Keratinocyte (primary cell): Measurements from ENCODE around the gene NMT1. TPM values are rescaled to one million over a fixed set of nuclear protein-coding genes. Genes with fewer than 3 reads are reported as not detected.

Experiments used
- DNase-seq: peaks from one replicate; pipeline ENCODE4 v3.0.0-alpha.2; 2011; ENCODE audit warnings: low read depth, missing footprints, low spot score
- FAIRE-seq: peaks from 2 replicates; lab custom pipeline; 2011; peaks lifted over from hg19 to GRCh38; lab: Jason Lieb, UNC
- H2AFZ ChIP-seq: 2 replicates; pipeline ENCODE4 v1.6.0; 2012; ENCODE audit warnings: low read length, control low read depth, inconsistent platforms; ENCODE audit not compliant: control insufficient read depth
- H3K27ac ChIP-seq: 2 replicates; pipeline ENCODE4 v1.5.1; 2011; ENCODE audit warnings: low read length; ENCODE audit not compliant: control insufficient read depth, insufficient read depth
- H3K27me3 ChIP-seq: 3 replicates; pipeline ENCODE4 v1.6.0; 2011; ENCODE audit warnings: low read length; ENCODE audit not compliant: control insufficient read depth, insufficient read depth; ENCODE audit errors: extremely low read depth
- H3K36me3 ChIP-seq, 2 experiments: 2 replicates in 1 of 2; 3 replicates in 1 of 2; pipeline ENCODE4 v1.5.1; 2011; ENCODE audit warnings: low read length in 2 of 2, mild to moderate bottlenecking in 1 of 2; ENCODE audit not compliant: control insufficient read depth in 2 of 2, insufficient read depth in 2 of 2; ENCODE audit errors: extremely low read depth in 1 of 2
- H3K4me1 ChIP-seq: 3 replicates; pipeline ENCODE4 v1.5.1; 2011; ENCODE audit warnings: low read length; ENCODE audit not compliant: control insufficient read depth, insufficient read depth; ENCODE audit errors: extremely low read depth
- H3K4me2 ChIP-seq: 3 replicates; pipeline ENCODE4 v1.6.0; 2011; ENCODE audit warnings: low read depth, low read length; ENCODE audit not compliant: control insufficient read depth, insufficient read depth; ENCODE audit errors: extremely low read depth
- H3K4me3 ChIP-seq, 3 experiments: fragments of 200-600 bp in 1 of 3; sonication (generic) in 1 of 3; 2 replicates in 2 of 3; 3 replicates in 1 of 3; pipeline ENCODE4 v1.5.1; 2011 to 2016; ENCODE audit warnings: low read length in 3 of 3, mild to moderate bottlenecking in 3 of 3, control low read depth in 2 of 3, inconsistent platforms in 1 of 3, low read depth in 1 of 3, mixed read lengths in 1 of 3, mixed run types in 1 of 3, moderate library complexity in 1 of 3; ENCODE audit not compliant: control insufficient read depth in 2 of 3, insufficient read depth in 2 of 3; ENCODE audit errors: extremely low read depth in 1 of 3
- H3K79me2 ChIP-seq: 2 replicates; pipeline ENCODE4 v1.6.0; 2012; ENCODE audit warnings: low read length; ENCODE audit not compliant: control insufficient read depth, insufficient read depth
- H3K9ac ChIP-seq: 3 replicates; pipeline ENCODE4 v1.6.0; 2011; ENCODE audit warnings: low read length; ENCODE audit not compliant: control insufficient read depth, insufficient read depth; ENCODE audit errors: extremely low read depth
- H3K9me1 ChIP-seq: 3 replicates; pipeline ENCODE4 v1.6.0; 2011; ENCODE audit warnings: low read length; ENCODE audit not compliant: control insufficient read depth, insufficient read depth; ENCODE audit errors: extremely low read depth
- H3K9me3 ChIP-seq: 2 replicates; pipeline ENCODE4 v1.5.1; 2012; ENCODE audit warnings: low read depth, low read length; ENCODE audit not compliant: control insufficient read depth
- H4K20me1 ChIP-seq: 3 replicates; pipeline ENCODE4 v1.6.0; 2011; ENCODE audit warnings: low read length; ENCODE audit not compliant: control insufficient read depth, insufficient read depth; ENCODE audit errors: extremely low read depth
- EZH2 ChIP-seq: IDR thresholded peaks from one replicate; pipeline ENCODE4 v1.6.1; 2012; ENCODE audit warnings: inconsistent platforms, mild to moderate bottlenecking, low read length, moderate library complexity
- dilution Hi-C: fragments of 300-500 bp; cut with MboI; formaldehyde crosslinking; loops from one replicate; pipeline ENCODE4 v1.7.0; 2020; ENCODE audit warnings: low sequenced_read_pairs; ENCODE audit not compliant: extremely low pct_ligation_motif_present
- polyA plus RNA-seq, 5 experiments: library from polyadenylated mRNA; depleted of rRNA in 3 of 5; stranded (reverse) in 3 of 5; stranded (forward) in 1 of 5; unstranded in 1 of 5; fragments of >200 nt; gene quantifications; 1 replicate in 1 of 5; 2 replicates in 3 of 5; 3 replicates in 1 of 5; pipeline versions ENCODE4 v1.2.1 to v1.2.3, GENCODE V29; 2011 to 2012; ENCODE audit warnings: missing spikeins in 2 of 5, low read depth in 1 of 5, low replicate concordance in 1 of 5
- TF ChIP-seq, protein P1 (sequence below), 3 experiments: IDR thresholded peaks in 1 of 3; conservative IDR thresholded peaks in 1 of 3; optimal IDR thresholded peaks in 1 of 3; 2 replicates in 2 of 3; 3 replicates in 1 of 3; pipeline versions ENCODE3 to v1.5.1; 2011; ENCODE audit warnings: low read length in 3 of 3, mild to moderate bottlenecking in 3 of 3, moderate library complexity in 2 of 3, control low read depth in 1 of 3, inconsistent platforms in 1 of 3; ENCODE audit not compliant: insufficient read depth in 2 of 3; ENCODE audit errors: extremely low read depth in 1 of 3

Gene NMT1
- polyA plus RNA-seq, 1 donor (not counting 4 experiments of a cell fraction or from before 2014, with no cell fraction given), result 101 TPM

DNA sequence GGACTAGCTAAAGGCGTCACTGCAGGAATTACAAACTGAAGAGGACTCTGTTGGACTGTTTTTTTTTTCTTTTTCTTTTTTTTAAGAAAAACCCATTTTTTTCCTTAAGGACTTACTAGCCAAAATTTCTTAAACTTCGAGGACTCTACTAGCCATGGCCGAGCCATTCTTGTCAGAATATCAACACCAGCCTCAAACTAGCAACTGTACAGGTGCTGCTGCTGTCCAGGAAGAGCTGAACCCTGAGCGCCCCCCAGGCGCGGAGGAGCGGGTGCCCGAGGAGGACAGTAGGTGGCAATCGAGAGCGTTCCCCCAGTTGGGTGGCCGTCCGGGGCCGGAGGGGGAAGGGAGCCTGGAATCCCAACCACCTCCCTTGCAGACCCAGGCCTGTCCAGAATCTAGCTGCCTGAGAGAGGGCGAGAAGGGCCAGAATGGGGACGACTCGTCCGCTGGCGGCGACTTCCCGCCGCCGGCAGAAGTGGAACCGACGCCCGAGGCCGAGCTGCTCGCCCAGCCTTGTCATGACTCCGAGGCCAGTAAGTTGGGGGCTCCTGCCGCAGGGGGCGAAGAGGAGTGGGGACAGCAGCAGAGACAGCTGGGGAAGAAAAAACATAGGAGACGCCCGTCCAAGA, 88.0 kb downstream of the NMT1 start:
- dilution Hi-C loops, result no loop called here
- Histone ChIP-seq H3K4me2 (peak overlapping the region; percentile 90), H3K4me1 (peaks cover 34% of the 10 kb centered on the region), H2AFZ (no peak overlapping the region), H3K36me3 (no peaks in the 10 kb centered on the region), H4K20me1 (peaks cover 10% of the 10 kb centered on the region), H3K27ac (peak overlapping the region; percentile 82), H3K79me2 (peaks cover 35% of the 10 kb centered on the region), H3K4me3 (peak overlapping the region; percentile 70 to 94 (median 92)), H3K27me3 (no peaks in the 10 kb centered on the region), H3K9me3 (no peaks in the 10 kb centered on the region), H3K9me1 (no peaks in the 10 kb centered on the region), H3K9ac (peak overlapping the region; percentile 94)
- no peak for FAIRE-seq
- TF ChIP-seq, protein P1, sequence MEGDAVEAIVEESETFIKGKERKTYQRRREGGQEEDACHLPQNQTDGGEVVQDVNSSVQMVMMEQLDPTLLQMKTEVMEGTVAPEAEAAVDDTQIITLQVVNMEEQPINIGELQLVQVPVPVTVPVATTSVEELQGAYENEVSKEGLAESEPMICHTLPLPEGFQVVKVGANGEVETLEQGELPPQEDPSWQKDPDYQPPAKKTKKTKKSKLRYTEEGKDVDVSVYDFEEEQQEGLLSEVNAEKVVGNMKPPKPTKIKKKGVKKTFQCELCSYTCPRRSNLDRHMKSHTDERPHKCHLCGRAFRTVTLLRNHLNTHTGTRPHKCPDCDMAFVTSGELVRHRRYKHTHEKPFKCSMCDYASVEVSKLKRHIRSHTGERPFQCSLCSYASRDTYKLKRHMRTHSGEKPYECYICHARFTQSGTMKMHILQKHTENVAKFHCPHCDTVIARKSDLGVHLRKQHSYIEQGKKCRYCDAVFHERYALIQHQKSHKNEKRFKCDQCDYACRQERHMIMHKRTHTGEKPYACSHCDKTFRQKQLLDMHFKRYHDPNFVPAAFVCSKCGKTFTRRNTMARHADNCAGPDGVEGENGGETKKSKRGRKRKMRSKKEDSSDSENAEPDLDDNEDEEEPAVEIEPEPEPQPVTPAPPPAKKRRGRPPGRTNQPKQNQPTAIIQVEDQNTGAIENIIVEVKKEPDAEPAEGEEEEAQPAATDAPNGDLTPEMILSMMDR (optimal IDR thresholded peaks at IDR 0.05 in 1 of 3, IDR thresholded peaks at IDR 0.05 in 1 of 3, conservative IDR thresholded peaks at IDR 0.05 in 1 of 3; ENCODE audit: extremely low read depth in 1 of 3, insufficient read depth in 2 of 3, low read length in 3 of 3), result peak; percentile 82 to 92 (median 91)
- no peak for TF ChIP-seq EZH2
- DNase-seq, result no peak

DNA sequence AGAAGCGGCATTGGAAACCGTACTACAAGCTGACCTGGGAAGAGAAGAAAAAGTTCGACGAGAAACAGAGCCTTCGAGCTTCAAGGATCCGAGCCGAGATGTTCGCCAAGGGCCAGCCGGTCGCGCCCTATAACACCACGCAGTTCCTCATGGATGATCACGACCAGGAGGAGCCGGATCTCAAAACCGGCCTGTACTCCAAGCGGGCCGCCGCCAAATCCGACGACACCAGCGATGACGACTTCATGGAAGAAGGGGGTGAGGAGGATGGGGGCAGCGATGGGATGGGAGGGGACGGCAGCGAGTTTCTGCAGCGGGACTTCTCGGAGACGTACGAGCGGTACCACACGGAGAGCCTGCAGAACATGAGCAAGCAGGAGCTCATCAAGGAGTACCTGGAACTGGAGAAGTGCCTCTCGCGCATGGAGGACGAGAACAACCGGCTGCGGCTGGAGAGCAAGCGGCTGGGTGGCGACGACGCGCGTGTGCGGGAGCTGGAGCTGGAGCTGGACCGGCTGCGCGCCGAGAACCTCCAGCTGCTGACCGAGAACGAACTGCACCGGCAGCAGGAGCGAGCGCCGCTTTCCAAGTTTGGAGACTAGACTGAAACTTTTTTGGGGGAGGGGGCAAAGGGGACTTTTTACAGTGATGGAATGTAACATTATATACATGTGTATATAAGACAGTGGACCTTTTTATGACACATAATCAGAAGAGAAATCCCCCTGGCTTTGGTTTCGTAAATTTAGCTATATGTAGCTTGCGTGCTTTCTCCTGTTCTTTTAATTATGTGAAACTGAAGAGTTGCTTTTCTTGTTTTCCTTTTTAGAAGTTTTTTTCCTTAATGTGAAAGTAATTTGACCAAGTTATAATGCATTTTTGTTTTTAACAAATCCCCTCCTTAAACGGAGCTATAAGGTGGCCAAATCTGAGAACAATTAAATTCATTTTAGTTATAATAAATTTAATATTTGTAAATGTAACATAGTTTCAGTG, 88.8 kb downstream of the NMT1 start:
- FAIRE-seq, result no peak
- peak overlapping the region; percentile 90 for H3K4me2 ChIP-seq
- TF ChIP-seq, protein P1 (optimal IDR thresholded peaks at IDR 0.05 in 1 of 3, IDR thresholded peaks at IDR 0.05 in 1 of 3, conservative IDR thresholded peaks at IDR 0.05 in 1 of 3; ENCODE audit: extremely low read depth in 1 of 3, insufficient read depth in 2 of 3, low read length in 3 of 3), result no peak
- TF ChIP-seq EZH2, result no peak
- no peaks in the 10 kb centered on the region for H3K36me3 ChIP-seq
- H3K9me1 ChIP-seq, result no peaks in the 10 kb centered on the region
- no peaks in the 10 kb centered on the region for H3K27me3 ChIP-seq
- no peak overlapping the region for H2AFZ ChIP-seq
- H3K27ac ChIP-seq, result peak overlapping the region; percentile 82
- no peaks in the 10 kb centered on the region for H3K9me3 ChIP-seq
- dilution Hi-C loops, result no loop called here
- peaks cover 10% of the 10 kb centered on the region for H4K20me1 ChIP-seq
- peaks cover 35% of the 10 kb centered on the region for H3K79me2 ChIP-seq
- H3K9ac ChIP-seq, result peak overlapping the region; percentile 94
- H3K4me1 ChIP-seq, result peaks cover 27% of the 10 kb centered on the region
- peak overlapping the region; percentile 70 to 94 (median 92) for H3K4me3 ChIP-seq
- no peak for DNase-seq
